HepG2 (cell line): ENCODE measurements around the gene RNF135. TPM values are rescaled to one million over a fixed set of nuclear protein-coding genes. Genes with fewer than 3 reads are reported as not detected.
A peak's percentile ranks its signal among the peaks of the same experiment; 100 is the strongest.

Experiments
- MBNL3 ChIP-seq: fragments of 250-450 bp; sonication (Bioruptor Pico); conservative IDR thresholded peaks from 2 replicates; pipeline ENCODE4 v1.8.0; 2022; ENCODE audit warnings: mild to moderate bottlenecking, inconsistent platforms
- MEIS2 ChIP-seq: sonication (generic); formaldehyde crosslinking; IDR thresholded peaks from 2 replicates; pipeline ENCODE4 v1.9.0; 2021; ENCODE audit warnings: mild to moderate bottlenecking, missing genetic modification reagents
- MYC ChIP-seq: sonication (generic); formaldehyde crosslinking; IDR thresholded peaks from 2 replicates; pipeline ENCODE4 v1.9.0; 2021; ENCODE audit warnings: missing genetic modification reagents, borderline replicate concordance
- ZFP82 ChIP-seq: sonication (generic); formaldehyde crosslinking; IDR thresholded peaks from 2 replicates; pipeline ENCODE4 v1.5.1; 2020; ENCODE audit warnings: mild to moderate bottlenecking, missing genetic modification reagents, borderline replicate concordance
- ZFY ChIP-seq: sonication (generic); formaldehyde crosslinking; IDR thresholded peaks from 2 replicates; pipeline ENCODE4 v1.4.0; 2020; ENCODE audit warnings: missing genetic modification reagents
- ZNF432 ChIP-seq: sonication (generic); formaldehyde crosslinking; IDR thresholded peaks from 2 replicates; pipeline ENCODE4 v1.5.0; 2020; ENCODE audit warnings: missing genetic modification reagents, mild to moderate bottlenecking, borderline replicate concordance
- polyA plus RNA-seq, 8 experiments: library from polyadenylated mRNA; depleted of rRNA in 3 of 8; stranded (reverse) in 7 of 8; unstranded in 1 of 8; fragments of >200 nt; fragmentation: Illumina TruSeq in 4 of 8; extraction: Trizol in 4 of 8; gene quantifications; 2 replicates each; pipeline versions ENCODE4 v1.2.1 to v1.2.3, GENCODE V29; 2011 to 2016; ENCODE audit warnings: low read depth in 4 of 8, missing spikeins in 1 of 8, mixed read lengths in 1 of 8; ENCODE audit not compliant: insufficient read depth in 1 of 8
- total RNA-seq, 5 experiments: library from RNA; depleted of rRNA; stranded (reverse); fragments of >200 nt; fragmentation: Illumina TruSeq; extraction: Trizol; gene quantifications; 2 replicates each; pipeline ENCODE4 v1.2.3, GENCODE V29; 2016; ENCODE audit warnings: low read depth in 1 of 5
- TF ChIP-seq, protein P1 (sequence below): sonication (generic); formaldehyde crosslinking; IDR thresholded peaks from 2 replicates; pipeline ENCODE4 v1.5.0; 2020; ENCODE audit warnings: mild to moderate bottlenecking, missing genetic modification reagents, borderline replicate concordance
- TF ChIP-seq, protein P2 (sequence below): sonication (generic); formaldehyde crosslinking; IDR thresholded peaks from 2 replicates; pipeline ENCODE4 v1.4.0; 2020; ENCODE audit warnings: missing genetic modification reagents
- TF ChIP-seq, protein P3 (sequence below): sonication (generic); formaldehyde crosslinking; IDR thresholded peaks from 2 replicates; pipeline ENCODE4 v1.8.0; 2022; ENCODE audit warnings: mild to moderate bottlenecking, missing genetic modification reagents, moderate library complexity
- TF ChIP-seq, protein P4 (sequence below): sonication (generic); formaldehyde crosslinking; IDR thresholded peaks from 2 replicates; pipeline ENCODE4 v1.4.0; 2020; ENCODE audit warnings: missing genetic modification reagents, mild to moderate bottlenecking, borderline replicate concordance

RNF135 gene
- total and polyA plus RNA-seq, 2 of the 13 experiments (the other 11 are each of a cell fraction or from before 2014, with no cell fraction given), result not detected

DNA sequence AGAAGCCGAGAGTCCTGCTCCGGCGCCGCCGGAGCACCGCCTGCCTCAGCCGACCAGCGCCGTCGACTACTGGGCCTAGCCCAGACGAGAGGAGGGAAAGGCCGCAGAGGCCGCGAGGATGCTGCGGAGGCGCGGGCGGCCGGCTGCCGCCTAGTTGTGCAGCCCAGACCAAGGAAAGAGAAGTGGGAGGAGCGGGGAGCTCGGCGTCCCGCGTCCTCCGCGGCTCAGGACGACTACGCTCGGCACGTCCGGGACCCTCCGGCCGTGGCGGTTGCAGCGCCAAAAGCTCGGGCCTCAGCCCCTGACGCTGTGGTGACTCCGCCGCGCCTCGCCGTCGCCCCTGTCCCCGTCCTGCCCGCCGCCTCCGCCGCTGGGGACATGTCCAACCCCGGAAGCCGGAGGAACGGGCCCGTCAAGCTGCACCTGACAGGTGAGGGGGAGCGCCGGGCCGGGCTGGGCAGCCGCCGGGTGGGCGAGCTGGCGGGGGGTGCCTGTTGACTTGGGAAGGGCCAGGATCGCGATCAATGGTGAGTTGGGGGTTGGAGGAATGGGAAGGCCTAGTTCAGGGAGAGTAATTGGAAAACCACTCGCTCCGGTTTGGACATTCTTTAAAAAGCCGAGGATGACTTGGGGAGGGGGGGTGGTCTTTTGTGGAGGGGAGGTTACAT is 37.7 kb downstream of the RNF135 start (continued):
- TF ChIP-seq, protein P1, sequence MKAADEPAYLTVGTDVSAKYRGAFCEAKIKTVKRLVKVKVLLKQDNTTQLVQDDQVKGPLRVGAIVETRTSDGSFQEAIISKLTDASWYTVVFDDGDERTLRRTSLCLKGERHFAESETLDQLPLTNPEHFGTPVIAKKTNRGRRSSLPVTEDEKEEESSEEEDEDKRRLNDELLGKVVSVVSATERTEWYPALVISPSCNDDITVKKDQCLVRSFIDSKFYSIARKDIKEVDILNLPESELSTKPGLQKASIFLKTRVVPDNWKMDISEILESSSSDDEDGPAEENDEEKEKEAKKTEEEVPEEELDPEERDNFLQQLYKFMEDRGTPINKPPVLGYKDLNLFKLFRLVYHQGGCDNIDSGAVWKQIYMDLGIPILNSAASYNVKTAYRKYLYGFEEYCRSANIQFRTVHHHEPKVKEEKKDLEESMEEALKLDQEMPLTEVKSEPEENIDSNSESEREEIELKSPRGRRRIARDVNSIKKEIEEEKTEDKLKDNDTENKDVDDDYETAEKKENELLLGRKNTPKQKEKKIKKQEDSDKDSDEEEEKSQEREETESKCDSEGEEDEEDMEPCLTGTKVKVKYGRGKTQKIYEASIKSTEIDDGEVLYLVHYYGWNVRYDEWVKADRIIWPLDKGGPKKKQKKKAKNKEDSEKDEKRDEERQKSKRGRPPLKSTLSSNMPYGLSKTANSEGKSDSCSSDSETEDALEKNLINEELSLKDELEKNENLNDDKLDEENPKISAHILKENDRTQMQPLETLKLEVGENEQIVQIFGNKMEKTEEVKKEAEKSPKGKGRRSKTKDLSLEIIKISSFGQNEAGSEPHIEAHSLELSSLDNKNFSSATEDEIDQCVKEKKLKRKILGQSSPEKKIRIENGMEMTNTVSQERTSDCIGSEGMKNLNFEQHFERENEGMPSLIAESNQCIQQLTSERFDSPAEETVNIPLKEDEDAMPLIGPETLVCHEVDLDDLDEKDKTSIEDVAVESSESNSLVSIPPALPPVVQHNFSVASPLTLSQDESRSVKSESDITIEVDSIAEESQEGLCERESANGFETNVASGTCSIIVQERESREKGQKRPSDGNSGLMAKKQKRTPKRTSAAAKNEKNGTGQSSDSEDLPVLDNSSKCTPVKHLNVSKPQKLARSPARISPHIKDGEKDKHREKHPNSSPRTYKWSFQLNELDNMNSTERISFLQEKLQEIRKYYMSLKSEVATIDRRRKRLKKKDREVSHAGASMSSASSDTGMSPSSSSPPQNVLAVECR (CRISPR knock-in tag), result peak; percentile 45
- TF ChIP-seq, protein P2, sequence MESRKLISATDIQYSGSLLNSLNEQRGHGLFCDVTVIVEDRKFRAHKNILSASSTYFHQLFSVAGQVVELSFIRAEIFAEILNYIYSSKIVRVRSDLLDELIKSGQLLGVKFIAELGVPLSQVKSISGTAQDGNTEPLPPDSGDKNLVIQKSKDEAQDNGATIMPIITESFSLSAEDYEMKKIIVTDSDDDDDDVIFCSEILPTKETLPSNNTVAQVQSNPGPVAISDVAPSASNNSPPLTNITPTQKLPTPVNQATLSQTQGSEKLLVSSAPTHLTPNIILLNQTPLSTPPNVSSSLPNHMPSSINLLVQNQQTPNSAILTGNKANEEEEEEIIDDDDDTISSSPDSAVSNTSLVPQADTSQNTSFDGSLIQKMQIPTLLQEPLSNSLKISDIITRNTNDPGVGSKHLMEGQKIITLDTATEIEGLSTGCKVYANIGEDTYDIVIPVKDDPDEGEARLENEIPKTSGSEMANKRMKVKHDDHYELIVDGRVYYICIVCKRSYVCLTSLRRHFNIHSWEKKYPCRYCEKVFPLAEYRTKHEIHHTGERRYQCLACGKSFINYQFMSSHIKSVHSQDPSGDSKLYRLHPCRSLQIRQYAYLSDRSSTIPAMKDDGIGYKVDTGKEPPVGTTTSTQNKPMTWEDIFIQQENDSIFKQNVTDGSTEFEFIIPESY (CRISPR knock-in tag), result no peak
- TF ChIP-seq ZNF432 (no peak), MYC (CRISPR knock-in tag) (peak; percentile 29; the same call in 1 of the 2 replicates), ZFP82 (CRISPR knock-in tag) (no peak), MBNL3 (no peak), ZFY (peak; percentile 80), MEIS2 (no peak)
- TF ChIP-seq, protein P3, sequence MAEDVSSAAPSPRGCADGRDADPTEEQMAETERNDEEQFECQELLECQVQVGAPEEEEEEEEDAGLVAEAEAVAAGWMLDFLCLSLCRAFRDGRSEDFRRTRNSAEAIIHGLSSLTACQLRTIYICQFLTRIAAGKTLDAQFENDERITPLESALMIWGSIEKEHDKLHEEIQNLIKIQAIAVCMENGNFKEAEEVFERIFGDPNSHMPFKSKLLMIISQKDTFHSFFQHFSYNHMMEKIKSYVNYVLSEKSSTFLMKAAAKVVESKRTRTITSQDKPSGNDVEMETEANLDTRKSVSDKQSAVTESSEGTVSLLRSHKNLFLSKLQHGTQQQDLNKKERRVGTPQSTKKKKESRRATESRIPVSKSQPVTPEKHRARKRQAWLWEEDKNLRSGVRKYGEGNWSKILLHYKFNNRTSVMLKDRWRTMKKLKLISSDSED (CRISPR knock-in tag), result no peak
- TF ChIP-seq, protein P4, sequence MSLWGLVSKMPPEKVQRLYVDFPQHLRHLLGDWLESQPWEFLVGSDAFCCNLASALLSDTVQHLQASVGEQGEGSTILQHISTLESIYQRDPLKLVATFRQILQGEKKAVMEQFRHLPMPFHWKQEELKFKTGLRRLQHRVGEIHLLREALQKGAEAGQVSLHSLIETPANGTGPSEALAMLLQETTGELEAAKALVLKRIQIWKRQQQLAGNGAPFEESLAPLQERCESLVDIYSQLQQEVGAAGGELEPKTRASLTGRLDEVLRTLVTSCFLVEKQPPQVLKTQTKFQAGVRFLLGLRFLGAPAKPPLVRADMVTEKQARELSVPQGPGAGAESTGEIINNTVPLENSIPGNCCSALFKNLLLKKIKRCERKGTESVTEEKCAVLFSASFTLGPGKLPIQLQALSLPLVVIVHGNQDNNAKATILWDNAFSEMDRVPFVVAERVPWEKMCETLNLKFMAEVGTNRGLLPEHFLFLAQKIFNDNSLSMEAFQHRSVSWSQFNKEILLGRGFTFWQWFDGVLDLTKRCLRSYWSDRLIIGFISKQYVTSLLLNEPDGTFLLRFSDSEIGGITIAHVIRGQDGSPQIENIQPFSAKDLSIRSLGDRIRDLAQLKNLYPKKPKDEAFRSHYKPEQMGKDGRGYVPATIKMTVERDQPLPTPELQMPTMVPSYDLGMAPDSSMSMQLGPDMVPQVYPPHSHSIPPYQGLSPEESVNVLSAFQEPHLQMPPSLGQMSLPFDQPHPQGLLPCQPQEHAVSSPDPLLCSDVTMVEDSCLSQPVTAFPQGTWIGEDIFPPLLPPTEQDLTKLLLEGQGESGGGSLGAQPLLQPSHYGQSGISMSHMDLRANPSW (CRISPR knock-in tag), result no peak
